ENCODE results near the gene HMCN2.

DNA sequence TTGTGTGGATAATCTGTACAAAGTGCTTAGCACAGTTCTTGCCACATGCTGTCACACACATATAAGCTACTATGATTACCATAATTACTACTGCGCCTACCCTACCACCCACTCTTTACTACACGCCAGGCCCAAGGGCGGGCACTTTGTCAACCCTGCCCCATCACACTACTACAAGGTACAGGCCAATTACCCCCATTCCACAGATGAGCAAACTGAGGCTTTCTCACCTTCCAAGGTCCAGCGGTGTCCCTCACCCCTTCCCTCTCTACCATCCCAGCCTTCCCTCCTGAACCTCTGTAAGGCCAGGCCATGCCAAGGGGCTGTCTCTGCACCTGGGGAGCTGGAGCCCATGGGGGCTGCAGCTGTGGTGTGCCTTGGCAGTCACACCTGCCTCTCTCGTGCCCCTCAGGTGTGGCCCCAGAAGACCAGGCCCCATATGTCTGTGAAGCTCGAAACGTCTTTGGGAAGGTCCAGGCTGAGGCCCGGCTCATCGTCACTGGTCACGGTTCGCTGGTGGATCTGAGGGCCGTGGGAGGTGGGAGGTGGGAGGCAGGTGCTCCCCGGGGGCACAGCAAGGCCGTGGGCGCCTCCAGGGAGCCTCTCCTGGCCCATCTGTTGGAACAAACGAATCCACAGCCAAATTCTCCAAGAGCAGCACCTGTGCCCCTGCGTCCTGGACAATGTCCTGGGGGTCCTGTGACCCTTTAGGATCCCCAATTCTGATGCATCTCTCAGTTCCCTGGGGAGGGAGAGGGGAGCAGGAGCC is 54.6 kb downstream of the HMCN2 start:
- TF ChIP-seq, protein P1, sequence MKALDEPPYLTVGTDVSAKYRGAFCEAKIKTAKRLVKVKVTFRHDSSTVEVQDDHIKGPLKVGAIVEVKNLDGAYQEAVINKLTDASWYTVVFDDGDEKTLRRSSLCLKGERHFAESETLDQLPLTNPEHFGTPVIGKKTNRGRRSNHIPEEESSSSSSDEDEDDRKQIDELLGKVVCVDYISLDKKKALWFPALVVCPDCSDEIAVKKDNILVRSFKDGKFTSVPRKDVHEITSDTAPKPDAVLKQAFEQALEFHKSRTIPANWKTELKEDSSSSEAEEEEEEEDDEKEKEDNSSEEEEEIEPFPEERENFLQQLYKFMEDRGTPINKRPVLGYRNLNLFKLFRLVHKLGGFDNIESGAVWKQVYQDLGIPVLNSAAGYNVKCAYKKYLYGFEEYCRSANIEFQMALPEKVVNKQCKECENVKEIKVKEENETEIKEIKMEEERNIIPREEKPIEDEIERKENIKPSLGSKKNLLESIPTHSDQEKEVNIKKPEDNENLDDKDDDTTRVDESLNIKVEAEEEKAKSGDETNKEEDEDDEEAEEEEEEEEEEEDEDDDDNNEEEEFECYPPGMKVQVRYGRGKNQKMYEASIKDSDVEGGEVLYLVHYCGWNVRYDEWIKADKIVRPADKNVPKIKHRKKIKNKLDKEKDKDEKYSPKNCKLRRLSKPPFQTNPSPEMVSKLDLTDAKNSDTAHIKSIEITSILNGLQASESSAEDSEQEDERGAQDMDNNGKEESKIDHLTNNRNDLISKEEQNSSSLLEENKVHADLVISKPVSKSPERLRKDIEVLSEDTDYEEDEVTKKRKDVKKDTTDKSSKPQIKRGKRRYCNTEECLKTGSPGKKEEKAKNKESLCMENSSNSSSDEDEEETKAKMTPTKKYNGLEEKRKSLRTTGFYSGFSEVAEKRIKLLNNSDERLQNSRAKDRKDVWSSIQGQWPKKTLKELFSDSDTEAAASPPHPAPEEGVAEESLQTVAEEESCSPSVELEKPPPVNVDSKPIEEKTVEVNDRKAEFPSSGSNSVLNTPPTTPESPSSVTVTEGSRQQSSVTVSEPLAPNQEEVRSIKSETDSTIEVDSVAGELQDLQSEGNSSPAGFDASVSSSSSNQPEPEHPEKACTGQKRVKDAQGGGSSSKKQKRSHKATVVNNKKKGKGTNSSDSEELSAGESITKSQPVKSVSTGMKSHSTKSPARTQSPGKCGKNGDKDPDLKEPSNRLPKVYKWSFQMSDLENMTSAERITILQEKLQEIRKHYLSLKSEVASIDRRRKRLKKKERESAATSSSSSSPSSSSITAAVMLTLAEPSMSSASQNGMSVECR (CRISPR knock-in tag; IDR thresholded peaks at IDR 0.05; ENCODE audit: borderline replicate concordance), result no peak
- TF ChIP-seq ELF4 (CRISPR knock-in tag; IDR thresholded peaks at IDR 0.05; ENCODE audit: low read depth) (no peak), TP53 (CRISPR knock-in tag; IDR thresholded peaks at IDR 0.05) (no peak), ZNF232 (CRISPR knock-in tag; IDR thresholded peaks at IDR 0.05) (no peak), MXD4 (CRISPR knock-in tag; IDR thresholded peaks at IDR 0.05; ENCODE audit: borderline replicate concordance) (no peak), FOXK1 (CRISPR knock-in tag; IDR thresholded peaks at IDR 0.05) (no peak)
- TF ChIP-seq, protein P2, sequence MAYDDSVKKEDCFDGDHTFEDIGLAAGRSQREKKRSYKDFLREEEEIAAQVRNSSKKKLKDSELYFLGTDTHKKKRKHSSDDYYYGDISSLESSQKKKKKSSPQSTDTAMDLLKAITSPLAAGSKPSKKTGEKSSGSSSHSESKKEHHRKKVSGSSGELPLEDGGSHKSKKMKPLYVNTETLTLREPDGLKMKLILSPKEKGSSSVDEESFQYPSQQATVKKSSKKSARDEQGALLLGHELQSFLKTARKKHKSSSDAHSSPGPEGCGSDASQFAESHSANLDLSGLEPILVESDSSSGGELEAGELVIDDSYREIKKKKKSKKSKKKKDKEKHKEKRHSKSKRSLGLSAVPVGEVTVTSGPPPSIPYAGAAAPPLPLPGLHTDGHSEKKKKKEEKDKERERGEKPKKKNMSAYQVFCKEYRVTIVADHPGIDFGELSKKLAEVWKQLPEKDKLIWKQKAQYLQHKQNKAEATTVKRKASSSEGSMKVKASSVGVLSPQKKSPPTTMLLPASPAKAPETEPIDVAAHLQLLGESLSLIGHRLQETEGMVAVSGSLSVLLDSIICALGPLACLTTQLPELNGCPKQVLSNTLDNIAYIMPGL (CRISPR knock-in tag; IDR thresholded peaks at IDR 0.05), result no peak
- TF ChIP-seq, protein P3, sequence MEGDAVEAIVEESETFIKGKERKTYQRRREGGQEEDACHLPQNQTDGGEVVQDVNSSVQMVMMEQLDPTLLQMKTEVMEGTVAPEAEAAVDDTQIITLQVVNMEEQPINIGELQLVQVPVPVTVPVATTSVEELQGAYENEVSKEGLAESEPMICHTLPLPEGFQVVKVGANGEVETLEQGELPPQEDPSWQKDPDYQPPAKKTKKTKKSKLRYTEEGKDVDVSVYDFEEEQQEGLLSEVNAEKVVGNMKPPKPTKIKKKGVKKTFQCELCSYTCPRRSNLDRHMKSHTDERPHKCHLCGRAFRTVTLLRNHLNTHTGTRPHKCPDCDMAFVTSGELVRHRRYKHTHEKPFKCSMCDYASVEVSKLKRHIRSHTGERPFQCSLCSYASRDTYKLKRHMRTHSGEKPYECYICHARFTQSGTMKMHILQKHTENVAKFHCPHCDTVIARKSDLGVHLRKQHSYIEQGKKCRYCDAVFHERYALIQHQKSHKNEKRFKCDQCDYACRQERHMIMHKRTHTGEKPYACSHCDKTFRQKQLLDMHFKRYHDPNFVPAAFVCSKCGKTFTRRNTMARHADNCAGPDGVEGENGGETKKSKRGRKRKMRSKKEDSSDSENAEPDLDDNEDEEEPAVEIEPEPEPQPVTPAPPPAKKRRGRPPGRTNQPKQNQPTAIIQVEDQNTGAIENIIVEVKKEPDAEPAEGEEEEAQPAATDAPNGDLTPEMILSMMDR (IDR thresholded peaks at IDR 0.05), result no peak
- TF ChIP-seq, protein P4, sequence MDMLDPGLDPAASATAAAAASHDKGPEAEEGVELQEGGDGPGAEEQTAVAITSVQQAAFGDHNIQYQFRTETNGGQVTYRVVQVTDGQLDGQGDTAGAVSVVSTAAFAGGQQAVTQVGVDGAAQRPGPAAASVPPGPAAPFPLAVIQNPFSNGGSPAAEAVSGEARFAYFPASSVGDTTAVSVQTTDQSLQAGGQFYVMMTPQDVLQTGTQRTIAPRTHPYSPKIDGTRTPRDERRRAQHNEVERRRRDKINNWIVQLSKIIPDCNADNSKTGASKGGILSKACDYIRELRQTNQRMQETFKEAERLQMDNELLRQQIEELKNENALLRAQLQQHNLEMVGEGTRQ (CRISPR knock-in tag; IDR thresholded peaks at IDR 0.05), result no peak

Measured in WTC11 (cell line).